ENCODE data around the gene HNRNPC.
"Not testable (repeated sequence)": the region's sequence is repeated elsewhere in the genome, so short reads cannot be mapped to it uniquely, and the experiment has no call there.

GRCh38 chr14:21302836-21303140 lies 33.5 kb upstream of the HNRNPC start:
- TF ChIP-seq, protein P1, sequence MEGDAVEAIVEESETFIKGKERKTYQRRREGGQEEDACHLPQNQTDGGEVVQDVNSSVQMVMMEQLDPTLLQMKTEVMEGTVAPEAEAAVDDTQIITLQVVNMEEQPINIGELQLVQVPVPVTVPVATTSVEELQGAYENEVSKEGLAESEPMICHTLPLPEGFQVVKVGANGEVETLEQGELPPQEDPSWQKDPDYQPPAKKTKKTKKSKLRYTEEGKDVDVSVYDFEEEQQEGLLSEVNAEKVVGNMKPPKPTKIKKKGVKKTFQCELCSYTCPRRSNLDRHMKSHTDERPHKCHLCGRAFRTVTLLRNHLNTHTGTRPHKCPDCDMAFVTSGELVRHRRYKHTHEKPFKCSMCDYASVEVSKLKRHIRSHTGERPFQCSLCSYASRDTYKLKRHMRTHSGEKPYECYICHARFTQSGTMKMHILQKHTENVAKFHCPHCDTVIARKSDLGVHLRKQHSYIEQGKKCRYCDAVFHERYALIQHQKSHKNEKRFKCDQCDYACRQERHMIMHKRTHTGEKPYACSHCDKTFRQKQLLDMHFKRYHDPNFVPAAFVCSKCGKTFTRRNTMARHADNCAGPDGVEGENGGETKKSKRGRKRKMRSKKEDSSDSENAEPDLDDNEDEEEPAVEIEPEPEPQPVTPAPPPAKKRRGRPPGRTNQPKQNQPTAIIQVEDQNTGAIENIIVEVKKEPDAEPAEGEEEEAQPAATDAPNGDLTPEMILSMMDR (optimal IDR thresholded peaks at IDR 0.05 in 1 of 3, IDR thresholded peaks at IDR 0.05 in 1 of 3, conservative IDR thresholded peaks at IDR 0.05 in 1 of 3; ENCODE audit: extremely low read depth in 1 of 3, insufficient read depth in 2 of 3, low read length in 3 of 3), result not testable (repeated sequence)
- not testable (repeated sequence) for TF ChIP-seq EZH2 (IDR thresholded peaks at IDR 0.05; ENCODE audit: low read length)
